GM18498 (cell line): ENCODE measurements around the gene AHCYL2.
"Not testable (repeated sequence)": the region's sequence is repeated elsewhere in the genome, so short reads cannot be mapped to it uniquely, and the experiment has no call there.

Experiments used
- ATAC-seq: cut with Tn5 transposase; IDR thresholded peaks from one replicate; pipeline ENCODE4 v1.9.1; 2021; ENCODE audit warnings: mild to moderate bottlenecking, moderate library complexity; ENCODE audit not compliant: unreplicated experiment

Gene AHCYL2

DNA sequence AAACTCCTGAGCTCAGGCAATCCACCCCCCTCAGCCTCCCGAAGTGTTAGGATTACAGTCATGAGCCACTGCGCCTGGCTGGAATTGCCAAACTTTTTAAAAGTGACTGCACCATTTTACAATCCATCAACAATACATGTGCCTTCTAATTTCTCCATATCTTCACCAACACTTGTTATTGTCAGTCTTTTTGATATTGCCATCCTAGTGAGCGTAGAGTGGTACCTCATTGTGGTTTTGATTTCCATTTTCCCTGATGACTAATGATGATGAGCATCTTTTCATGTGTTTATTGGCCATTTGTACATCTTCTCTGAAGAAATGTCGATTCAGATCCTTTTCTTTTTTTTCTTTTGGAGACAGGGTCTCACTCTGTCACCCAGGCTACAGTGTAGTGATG lies 187.7 kb downstream of the AHCYL2 start:
- no peak for ATAC-seq

DNA sequence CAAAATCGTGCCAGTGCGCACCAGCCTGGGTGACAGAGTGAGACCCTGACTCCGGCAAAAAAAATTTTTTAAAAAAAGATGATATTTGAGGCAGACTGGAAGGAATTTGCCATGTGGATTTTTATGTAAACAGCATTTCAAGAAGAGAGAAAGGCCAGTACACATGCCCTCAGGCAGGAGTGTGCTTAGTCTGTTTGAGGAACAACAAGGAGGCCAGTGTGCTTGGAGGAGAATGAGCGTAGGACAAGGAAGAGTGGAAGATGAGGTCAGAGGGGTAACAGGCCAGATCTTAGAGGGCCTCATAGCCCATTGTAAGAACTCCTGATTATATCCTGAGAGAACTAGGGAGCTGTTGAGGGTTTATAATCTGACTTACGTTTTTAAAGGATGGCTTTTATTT lies 192.2 kb downstream of the AHCYL2 start:
- no peak for ATAC-seq

DNA sequence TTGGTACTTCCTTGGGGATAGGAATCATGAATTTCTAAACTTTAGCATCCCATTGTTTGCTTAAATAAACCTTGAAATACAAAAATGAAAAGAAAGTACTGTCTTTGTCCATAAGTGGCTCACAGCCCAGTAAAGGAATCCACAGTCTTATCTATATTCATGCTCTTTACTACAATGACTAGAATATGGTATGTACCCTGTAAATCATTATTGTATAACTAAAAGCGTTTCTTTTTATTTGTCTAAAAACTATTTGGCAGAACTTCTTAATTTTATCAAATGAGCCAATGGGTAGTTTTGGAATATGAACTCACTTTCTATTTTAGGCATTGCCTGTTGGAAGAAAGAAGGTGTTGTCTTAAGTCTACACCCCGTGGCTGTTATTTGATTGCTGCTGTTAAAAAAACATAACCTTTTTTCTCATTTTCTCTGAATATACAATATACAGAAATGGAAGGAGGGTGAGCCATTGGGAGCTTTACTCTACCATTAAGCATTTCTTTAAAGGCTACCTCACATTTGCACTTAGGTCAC lies 197.0 kb downstream of the AHCYL2 start:
- no peak for ATAC-seq

DNA sequence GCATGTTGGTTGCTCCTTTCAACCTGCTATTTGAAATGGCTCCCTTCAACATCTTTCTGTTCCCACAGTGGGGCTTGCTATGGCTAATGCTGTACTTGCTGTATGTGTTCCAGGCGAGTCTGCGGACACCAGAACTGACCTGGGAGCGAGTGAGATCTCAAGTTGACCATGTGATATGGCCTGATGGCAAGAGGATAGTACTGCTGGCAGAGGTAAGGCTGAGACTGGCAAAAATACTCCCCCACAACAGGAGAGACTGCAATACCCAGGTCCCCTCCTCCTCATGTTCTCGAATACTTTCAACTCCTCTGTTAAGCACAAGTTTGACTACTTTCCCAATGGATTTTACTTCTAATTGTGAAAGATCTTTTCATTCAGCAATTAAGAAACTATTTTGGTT lies 197.9 kb downstream of the AHCYL2 start:
- no peak for ATAC-seq

DNA sequence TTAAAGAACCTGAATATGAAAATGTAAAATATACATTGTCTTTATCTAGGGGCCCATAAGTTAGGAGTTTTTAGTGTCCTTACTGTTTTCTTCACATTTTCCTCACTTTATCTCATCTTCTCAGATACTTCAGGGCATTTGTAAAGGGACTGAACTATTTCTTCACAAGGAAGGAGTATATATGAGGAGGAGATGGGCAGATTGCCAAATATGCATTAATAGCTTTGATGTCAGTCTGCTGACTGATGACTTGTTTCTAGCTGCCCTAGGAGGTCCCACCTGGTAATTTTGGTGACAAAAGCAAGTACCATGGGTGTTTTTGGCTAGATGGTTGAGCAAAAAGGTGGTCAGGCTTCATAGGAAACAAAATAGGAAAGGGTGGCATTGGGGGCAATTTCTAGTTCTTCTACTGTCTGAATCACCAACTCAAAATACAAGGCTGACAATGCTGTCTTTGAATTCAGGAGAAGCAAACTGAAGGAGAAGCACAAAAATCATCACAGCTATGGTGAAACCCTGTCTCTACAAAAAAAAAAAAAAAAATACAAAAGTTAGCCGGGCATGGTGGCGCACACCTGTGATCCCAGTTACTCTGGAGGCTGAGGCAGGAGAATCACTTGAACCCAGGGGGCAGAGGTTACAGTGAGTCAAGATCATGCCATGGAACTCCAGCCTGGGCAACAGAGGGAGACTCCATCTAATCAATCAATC lies 199.0 kb downstream of the AHCYL2 start:
- ATAC-seq: no peak

DNA sequence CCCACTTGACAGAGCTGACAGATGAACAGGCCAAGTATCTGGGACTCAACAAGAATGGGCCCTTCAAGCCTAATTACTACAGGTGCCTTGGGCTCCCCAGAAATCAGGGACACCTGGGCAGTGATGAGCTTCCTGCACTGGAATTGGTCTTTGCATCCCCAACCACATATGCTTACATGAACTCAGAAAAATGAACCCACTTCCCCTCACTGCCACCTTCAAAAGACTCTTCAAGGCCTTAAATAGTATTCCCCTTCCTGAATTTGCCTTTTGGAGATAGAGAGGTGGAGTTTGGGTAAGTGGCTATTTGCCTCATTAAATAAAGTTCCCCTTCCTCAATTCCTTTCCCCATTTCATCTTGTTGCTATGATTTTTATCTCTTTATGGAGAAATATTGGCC lies 201.7 kb downstream of the AHCYL2 start:
- no peak for ATAC-seq

DNA sequence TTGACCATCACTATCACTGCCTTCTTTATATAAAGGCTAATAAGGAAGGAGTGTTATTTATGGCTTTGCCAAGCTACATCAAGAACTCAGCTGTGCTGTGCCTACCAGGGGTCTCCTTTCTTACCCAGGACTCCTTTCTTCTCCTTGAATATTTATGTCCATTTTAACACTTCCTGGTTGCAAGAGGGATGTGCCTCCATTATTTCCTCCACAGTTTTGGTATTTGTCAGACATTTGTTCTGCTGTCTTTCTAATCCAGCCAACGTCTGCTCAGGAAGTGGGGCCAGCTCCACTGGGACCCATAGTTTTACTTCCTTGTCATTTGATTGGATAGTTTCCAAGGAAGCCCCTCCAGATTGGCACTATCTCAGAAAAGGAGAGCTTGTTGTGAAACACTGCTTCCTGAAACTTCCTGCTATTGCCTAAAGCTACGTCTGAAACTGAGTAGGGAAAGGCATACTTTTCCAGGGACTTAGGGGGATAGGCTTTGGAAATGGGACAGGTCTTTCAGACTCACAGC lies 202.8 kb downstream of the AHCYL2 start:
- no peak for ATAC-seq

DNA sequence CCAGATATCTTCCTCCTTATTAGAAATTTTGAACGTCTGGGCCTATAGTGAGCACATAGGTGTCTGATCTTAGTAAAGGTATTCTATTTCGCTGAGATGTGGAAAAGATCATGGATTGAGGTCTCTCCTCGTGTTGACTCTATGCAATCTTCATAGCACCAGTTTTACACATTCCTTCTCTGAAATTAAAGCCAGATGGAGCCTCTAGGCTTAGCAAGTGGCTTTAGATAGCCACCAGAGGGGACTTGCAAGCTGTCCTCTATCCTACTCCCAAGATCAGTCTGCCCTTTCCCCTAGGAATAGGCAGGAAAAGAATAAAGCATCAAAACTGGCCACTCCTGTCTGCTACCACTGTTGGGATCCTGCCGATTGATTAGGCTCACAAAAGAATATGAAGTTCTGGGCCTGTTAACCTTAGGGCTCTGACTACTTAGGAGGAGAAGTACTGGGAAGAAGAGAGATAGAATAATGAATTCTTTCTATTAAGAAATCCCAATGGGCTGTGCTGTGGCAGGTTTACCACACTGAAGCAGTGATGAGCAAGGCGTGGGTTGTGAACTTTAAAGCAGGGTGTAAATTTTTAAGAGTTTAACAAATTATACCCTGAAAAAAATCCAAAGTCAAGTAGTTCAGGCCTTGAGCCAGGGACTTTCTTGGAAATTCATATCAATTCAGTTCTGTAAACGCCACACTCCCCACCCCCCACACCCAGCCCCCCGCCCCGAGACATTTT lies 207.2 kb downstream of the AHCYL2 start:
- ATAC-seq: no peak

DNA sequence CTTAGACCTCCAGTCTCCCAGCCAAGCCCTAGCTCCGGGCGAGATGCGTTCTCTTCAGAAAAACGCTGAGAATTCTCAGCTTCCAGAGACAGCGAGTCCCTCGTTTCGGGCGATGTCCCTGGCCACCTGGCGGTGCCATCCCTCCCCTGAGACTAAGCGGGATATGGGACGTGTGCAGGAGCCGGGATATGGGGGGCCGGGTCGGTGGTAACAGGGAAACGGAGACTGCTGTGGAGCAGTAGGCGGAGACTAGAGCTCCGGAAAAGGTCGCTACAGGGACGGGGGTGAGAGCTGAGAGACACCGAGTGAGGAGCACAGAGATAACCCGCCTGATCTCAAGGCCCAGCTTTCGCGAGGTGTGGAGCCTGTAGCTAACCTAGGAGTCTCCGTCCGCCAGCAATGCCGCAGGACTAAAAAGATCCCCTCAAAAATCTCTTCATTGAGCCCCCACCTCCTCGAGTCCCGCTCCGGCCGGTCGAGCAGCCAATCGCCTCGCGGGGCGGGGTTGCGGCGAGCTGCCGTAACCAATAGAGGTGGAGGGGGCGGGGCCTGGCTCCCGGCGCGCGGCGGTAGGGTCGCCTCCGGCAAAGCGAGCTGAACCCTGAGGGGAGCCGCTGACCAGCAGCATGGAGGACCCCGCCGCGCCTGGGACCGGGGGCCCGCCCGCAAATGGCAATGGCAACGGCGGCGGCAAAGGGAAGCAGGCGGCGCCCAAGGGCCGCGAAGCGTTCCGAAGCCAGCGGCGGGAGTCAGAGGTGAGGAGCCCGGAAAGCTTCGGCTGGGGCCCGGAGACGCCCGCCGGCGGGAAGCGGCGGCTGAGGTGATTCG lies 209.2 kb downstream of the AHCYL2 start, which contains the start of gene STRIP2:
STRIP2 (plus strand) TSS at position 586 of the 828 bp plus-strand sequence; CDS start at position 627, 41 bp downstream.
- ATAC-seq: peak; percentile 98

DNA sequence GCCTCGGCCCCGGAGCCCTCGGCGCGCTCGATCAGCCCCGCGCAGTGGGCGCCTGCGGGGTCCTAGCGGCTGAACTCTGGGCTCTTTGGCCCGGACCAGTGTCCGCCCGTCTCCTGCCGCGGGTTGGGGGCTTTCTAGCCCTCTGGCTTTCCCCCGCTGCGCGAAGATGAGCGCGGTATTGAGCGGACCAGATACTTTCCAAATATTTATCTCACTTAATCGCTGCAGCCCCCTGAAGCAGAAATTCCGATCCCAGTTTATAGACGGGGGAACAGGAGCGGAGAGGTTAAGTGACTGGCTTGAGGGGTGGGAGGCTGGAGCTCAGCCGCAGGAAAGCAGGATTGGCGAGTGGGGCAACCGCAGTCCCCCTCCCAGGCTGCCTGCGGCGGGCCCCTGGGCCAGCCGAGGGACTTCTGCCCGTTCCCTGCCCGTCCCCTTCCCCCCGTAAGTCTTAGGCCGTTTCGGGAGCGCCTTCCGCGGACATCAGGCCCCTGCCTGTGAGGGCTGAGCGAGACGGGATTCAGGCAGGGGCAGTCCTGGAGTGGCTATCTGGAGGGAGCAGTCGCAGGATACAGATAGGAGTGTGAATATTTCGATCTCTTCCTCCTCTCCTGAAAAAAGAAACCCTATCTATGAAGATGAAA lies 210.0 kb downstream of the AHCYL2 start:
- ATAC-seq: peak; percentile 2

DNA sequence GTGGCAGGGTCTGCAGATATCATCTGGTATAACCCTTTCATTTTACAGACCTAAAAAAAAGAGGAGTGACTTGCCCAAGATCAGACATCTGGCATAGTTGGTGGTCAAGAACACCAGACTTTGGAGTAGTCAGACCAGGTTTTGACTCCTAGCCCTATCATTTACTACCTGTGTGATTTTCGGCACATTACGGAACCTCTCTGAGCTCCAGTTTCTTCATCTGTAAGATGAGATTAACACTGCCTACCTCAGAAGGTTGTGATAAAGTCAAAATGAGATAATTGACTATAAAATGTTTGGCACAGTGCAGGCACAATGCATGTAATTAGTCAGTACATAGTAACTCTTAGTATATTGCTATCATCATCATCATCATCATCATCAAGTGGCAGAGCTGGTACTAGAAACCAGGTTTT lies 210.6 kb downstream of the AHCYL2 start:
- ATAC-seq: no peak

DNA sequence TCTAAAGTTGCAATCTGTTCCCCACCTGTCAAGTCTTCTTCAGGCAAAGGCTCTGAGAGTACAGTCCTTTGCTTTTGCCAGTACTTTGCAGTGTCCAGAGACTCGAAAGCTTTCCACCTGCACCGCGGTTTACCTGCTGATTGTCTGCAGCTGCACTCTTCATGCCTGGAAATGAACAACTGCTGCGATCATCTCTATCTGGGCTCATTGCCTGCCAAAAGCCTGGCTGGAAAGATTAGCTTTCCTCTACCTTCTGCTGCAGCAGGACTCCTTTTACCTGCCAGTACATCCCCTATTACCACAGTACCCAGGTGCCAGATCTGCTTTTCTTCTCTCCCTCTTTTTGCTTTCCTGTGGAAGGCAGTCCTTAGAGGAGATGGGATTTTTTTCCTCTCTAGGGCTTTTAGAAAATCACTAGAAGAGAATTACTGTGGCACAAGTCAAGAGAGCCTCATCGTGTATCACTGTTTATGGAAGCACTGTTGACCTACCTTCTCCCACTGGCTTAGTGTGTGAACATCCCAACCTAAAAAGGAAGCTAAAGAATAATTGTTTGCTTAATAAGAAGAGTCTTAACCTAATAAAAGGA lies 211.6 kb downstream of the AHCYL2 start:
- no peak for ATAC-seq

DNA sequence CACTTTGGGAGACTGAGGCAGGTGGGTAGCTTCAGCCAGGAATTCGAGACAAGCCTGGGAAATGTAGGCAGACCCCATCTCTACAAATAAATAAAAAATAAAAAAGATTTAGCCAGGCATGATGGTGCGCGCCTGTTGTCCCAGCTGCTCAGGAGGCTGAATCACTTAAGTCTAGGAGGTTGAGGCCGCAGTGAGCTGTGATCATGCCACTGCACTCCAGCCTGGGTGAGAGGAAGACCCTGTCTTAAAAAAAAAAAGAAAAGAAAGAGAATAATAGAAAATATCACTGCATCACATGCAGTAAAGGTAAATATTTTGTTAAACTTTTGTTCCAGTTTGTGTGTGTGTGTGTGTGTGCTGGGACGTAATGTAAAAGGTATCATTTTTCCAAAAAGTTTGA lies 212.4 kb downstream of the AHCYL2 start:
- no peak for ATAC-seq

DNA sequence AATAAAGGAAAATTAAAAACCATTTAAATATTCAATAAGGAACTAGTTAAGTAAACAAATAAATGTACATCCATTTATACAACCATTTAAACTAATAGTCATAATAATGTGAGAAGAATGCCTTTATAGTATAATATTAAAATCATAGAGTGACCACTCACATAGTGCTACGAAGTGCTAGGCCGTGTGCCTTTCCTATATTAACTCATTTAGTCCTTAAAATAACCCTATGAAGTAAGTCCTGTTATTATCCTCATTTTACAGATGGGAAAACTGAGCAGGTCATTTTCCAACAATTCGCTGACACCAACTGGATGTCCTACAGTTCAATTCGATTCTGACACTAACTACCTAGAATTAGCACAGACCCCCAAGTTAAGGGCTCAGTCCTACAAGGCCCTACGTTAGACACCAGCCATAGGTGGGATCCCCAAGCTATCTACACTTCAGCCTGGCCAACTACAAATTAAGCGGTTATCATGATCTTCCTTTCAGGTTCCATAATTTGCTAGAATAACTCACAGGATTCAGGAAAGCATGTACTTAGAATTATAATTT lies 213.5 kb downstream of the AHCYL2 start:
- ATAC-seq: no peak

DNA sequence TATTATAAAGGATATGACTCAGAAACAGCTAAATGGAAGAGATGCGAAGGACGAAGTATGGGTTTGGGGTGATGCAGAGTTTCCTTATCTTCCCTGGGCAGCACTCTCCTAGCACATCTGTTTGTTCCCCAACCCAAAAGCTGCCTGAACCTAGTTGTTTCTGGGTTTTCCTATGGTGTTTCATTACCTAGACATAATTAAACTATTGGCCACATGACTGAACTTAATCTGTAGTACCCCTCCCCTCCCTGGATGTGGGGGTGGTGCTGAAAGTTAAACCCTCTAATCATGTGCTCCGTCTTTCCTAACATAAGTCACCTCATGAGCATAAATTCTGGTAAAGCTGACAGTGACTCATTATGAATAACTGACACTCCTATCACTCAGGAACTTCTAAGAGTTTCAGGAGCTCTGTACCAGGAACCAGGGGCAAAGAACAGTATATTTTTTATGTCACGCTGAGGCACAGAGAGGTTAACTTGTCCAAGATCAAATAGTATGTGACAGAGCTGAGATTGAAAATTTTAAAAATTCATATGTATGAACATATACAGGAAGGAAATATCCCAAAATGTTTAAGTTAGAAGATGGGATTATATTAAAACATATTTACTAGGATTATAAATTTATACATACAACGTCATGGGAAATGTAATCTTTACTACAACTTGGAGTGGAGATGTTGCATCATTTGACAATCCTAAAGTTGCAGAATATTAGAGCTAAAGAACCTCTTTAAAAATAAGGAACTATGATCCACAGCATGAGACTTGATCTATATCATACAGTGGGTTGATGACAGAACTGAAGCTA lies 214.2 kb downstream of the AHCYL2 start:
- no peak for ATAC-seq

DNA sequence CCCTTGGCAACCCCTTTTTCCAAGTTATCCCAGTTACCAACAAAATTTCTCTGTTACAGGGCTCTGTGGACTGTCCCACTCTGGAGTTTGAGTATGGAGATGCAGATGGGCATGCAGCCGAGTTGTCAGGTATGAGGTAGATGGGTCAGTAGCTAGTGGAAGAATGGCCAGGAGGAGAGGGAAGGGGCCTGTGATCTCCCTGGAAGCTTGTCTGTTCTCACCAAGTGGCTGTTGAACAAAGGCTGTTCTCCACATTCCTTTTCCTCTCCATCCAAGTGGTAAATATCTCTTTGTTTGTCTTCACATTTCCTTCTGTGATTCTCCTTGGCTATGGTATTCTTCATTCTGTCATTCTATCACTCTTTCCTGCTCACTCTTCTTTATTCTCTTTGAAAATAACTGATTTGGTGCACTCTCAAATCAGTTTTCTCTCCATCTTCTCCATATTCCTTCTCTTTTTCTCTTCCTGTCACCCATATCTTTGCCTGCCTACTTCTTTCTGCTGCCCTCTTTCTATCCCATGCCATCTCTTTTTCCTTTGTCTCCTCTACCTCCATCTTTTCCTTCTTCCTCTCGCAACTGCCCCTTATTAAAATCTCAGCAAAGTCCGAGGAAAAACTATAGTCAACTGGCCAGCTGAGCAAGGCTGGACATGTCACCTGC lies 215.3 kb downstream of the AHCYL2 start:
- no peak for ATAC-seq

DNA sequence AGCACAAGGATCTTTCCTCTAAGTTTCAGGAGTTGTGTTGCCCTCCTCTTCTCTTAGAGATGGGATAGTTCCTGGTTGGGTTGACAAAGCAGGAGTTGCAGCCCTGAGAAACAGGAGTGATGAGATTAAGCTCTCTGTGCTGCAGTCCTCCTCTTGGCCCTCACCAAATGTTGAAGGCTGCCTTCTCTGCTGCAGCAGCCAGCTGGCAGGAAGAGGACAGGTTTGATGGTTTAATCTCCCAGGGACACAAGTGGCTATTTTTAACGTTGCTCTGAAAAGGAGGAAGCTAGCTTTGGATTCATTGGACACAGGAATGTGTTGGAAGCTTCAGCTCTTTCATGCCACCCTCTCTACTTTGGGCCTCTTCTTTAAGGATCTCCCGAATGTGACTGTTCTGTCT lies 218.8 kb downstream of the AHCYL2 start:
- no peak for ATAC-seq

DNA sequence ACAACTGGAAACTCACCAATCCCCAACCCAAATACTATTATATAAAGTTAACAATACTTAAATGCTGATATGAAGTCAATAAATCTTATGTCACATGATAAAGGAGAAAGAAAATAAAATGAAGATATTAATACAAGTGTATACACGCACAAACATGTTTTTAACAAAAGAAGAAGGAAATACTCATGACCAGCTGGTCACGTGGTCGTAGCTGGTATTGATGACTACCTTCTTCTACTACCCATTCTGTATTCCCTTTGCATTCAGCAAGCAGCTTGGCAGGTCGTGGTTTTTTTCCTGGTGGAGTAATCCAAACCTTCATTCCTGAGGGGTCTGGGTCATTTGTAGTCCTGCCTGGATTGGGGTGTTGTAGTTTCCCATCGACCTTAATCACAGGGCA lies 219.9 kb downstream of the AHCYL2 start:
- not testable (repeated sequence) for ATAC-seq
